Glutamatergic neuron (in vitro differentiated cells): ENCODE measurements around the gene RDH16. TPM values are rescaled to one million over a fixed set of nuclear protein-coding genes. Genes with fewer than 3 reads are reported as not detected.

Source experiments
- DNase-seq: peaks from one replicate; pipeline ENCODE4 v3.0.0; 2022
- H3K27ac Mint-ChIP-seq: one replicate; pipeline ENCODE4 v1.8.0; 2020; ENCODE audit warnings: mild to moderate bottlenecking, mixed read lengths, inconsistent platforms; ENCODE audit not compliant: unreplicated experiment
- H3K27me3 Mint-ChIP-seq: one replicate; pipeline ENCODE4 v1.8.0; 2020; ENCODE audit warnings: mild to moderate bottlenecking, moderate library complexity, mixed read lengths, inconsistent platforms; ENCODE audit not compliant: unreplicated experiment
- H3K36me3 Mint-ChIP-seq: one replicate; pipeline ENCODE4 v1.8.0; 2020; ENCODE audit warnings: mild to moderate bottlenecking, mixed read lengths, inconsistent platforms; ENCODE audit not compliant: unreplicated experiment
- H3K4me1 Mint-ChIP-seq: one replicate; pipeline ENCODE4 v1.8.0; 2020; ENCODE audit warnings: mild to moderate bottlenecking, low read depth, mixed read lengths, inconsistent platforms; ENCODE audit not compliant: unreplicated experiment
- H3K4me3 Mint-ChIP-seq: one replicate; pipeline ENCODE4 v1.8.0; 2020; ENCODE audit warnings: mild to moderate bottlenecking, mixed read lengths, inconsistent platforms; ENCODE audit not compliant: unreplicated experiment
- H3K9me3 Mint-ChIP-seq: one replicate; pipeline ENCODE4 v1.8.0; 2020; ENCODE audit warnings: mild to moderate bottlenecking, moderate library complexity, mixed read lengths, inconsistent platforms; ENCODE audit not compliant: unreplicated experiment
- CTCF ChIP-seq: fragments of 200-600 bp; sonication (generic); IDR thresholded peaks from one replicate; pipeline ENCODE4 v1.5.0; 2021; ENCODE audit not compliant: partially characterized antibody, unreplicated experiment
- long read RNA-seq: library from polyadenylated mRNA; unstranded; transcript quantifications from one replicate; pipeline ENCODE4 v2.0.0, GENCODE V29; 2020; ENCODE audit not compliant: unreplicated experiment
- total RNA-seq: library from RNA; stranded (reverse); fragmentation: NEBNext Ultra II Directional; extraction: Animal tissue kit (Norgen Biotek cat#: 25700); gene quantifications from one replicate; pipeline ENCODE4 v1.2.1, GENCODE V29; 2021; ENCODE audit not compliant: unreplicated experiment

The RDH16 gene
- 0.74 TPM for total RNA-seq
- long read RNA-seq = 0 reads

- no peaks in the 10 kb centered on the region for H3K4me1 Mint-ChIP-seq
These were observed at the start of gene RDH16 for GRCh38 chr12:56957229-56958052. Gene RDH16, minus strand, starts transcription at chr12:56957608. Its CDS starts 146 bp downstream, at chr12:56957462.

GRCh38 chr12:57006809-57007475 is 49.5 kb upstream of the RDH16 start:
- DNase-seq = no peak
- H3K27me3 Mint-ChIP-seq = peaks cover 11% of the 10 kb centered on the region
- H3K9me3 Mint-ChIP-seq = peaks cover 7% of the 10 kb centered on the region
- H3K4me3 Mint-ChIP-seq = peak overlapping the region; percentile 89
- H3K27ac Mint-ChIP-seq = peak overlapping the region; percentile 76
- peaks cover 10% of the 10 kb centered on the region for H3K4me1 Mint-ChIP-seq
- no peaks in the 10 kb centered on the region for H3K36me3 Mint-ChIP-seq
- TF ChIP-seq CTCF = no peak

More at GRCh38 chr12:56957229-56958052, at the start of gene RDH16:
- H3K36me3 Mint-ChIP-seq = peaks cover 15% of the 10 kb centered on the region
- no peak within 1 kb of the TSS for H3K27ac Mint-ChIP-seq
- DNase-seq = no peak
- peaks cover 2% of the 10 kb centered on the region for H3K27me3 Mint-ChIP-seq
- H3K4me3 Mint-ChIP-seq = no peak within 1 kb of the TSS
- H3K9me3 Mint-ChIP-seq = peaks cover 9% of the 10 kb centered on the region
- TF ChIP-seq CTCF = no peak

- Mint-ChIP-seq H3K27ac (peak within 1 kb of the TSS; percentile 76), H3K27me3 (peaks cover 11% of the 10 kb centered on the region), H3K4me1 (peaks cover 13% of the 10 kb centered on the region), H3K4me3 (peak within 1 kb of the TSS; percentile 94), H3K9me3 (peaks cover 7% of the 10 kb centered on the region), H3K36me3 (no peaks in the 10 kb centered on the region)
- peak; percentile 82 for DNase-seq
- TF ChIP-seq CTCF = peak; percentile 45
These were observed 48.8 kb upstream of the RDH16 start, which contains the start of gene ZBTB39 for GRCh38 chr12:57005980-57006808. Gene ZBTB39, minus strand, starts transcription at chr12:57006546. Its CDS starts 1,629 bp downstream, at chr12:57004917.

- TF ChIP-seq CTCF = no peak
- peaks cover 11% of the 10 kb centered on the region for H3K27me3 Mint-ChIP-seq
- peaks cover 7% of the 10 kb centered on the region for H3K9me3 Mint-ChIP-seq
- peaks cover 18% of the 10 kb centered on the region for H3K4me1 Mint-ChIP-seq
- H3K36me3 Mint-ChIP-seq = no peaks in the 10 kb centered on the region
- no peak for DNase-seq
- no peak overlapping the region for H3K27ac Mint-ChIP-seq
- H3K4me3 Mint-ChIP-seq = peak overlapping the region; percentile 94
These were observed 47.2 kb upstream of the RDH16 start for GRCh38 chr12:57004651-57005050.
